Tibial nerve (tissue), 3 donors: ENCODE results near the gene PTPRK.

Experiments used
- CTCF ChIP-seq, 5 experiments: fragments of 200-600 bp in 3 of 5; fragments of 450-650 bp in 2 of 5; sonication (generic) in 3 of 5; IDR thresholded peaks; one replicate each; pipeline ENCODE4 v1.5.1; 2016 to 2019; ENCODE audit warnings: antibody characterized with exemption in 5 of 5, mild to moderate bottlenecking in 3 of 5, moderate library complexity in 2 of 5
- POLR2A ChIP-seq, 2 donors: fragments of 450-650 bp; IDR thresholded peaks; one replicate each; pipeline ENCODE4 v1.6.1; 2017; ENCODE audit warnings: antibody characterized with exemption in 2 of 2, mild to moderate bottlenecking in 2 of 2, moderate library complexity in 2 of 2

- TF ChIP-seq CTCF (IDR thresholded peaks at IDR 0.05) = no peak
- TF ChIP-seq POLR2A (IDR thresholded peaks at IDR 0.05) = no peak
Measured at GRCh38 chr6:128528241-128528640, 7.8 kb upstream of the PTPRK start.
